Motor neuron (in vitro differentiated cells): ENCODE results near the gene GRAMD2B. TPM values are rescaled to one million over a fixed set of nuclear protein-coding genes. Genes with fewer than 3 reads are reported as not detected.

Source experiments
- ATAC-seq, 8 experiments: fragments of 200-7000 bp; cut with Tn5 transposase; replicated peaks in 6 of 8; 2 replicates each; pipeline ENCODE4 v1.8.0; 2021; ENCODE audit warnings: mild to moderate bottlenecking in 8 of 8, moderate library complexity in 8 of 8
- H3K27ac ChIP-seq, 2 donors: fragments of 250-450 bp; sonication (Bioruptor Pico); 2 replicates each; pipeline ENCODE4 v1.9.0; 2021; ENCODE audit warnings: antibody characterized with exemption in 2 of 2, mild to moderate bottlenecking in 2 of 2, moderate library complexity in 1 of 2
- H3K4me1 ChIP-seq, 2 donors: fragments of 250-450 bp; sonication (Bioruptor Pico); replicated peaks in 1 of 2; 2 replicates each; pipeline ENCODE4 v1.6.1; 2021; ENCODE audit warnings: antibody characterized with exemption in 2 of 2, mild to moderate bottlenecking in 2 of 2, moderate library complexity in 1 of 2
- H3K4me3 ChIP-seq, 5 donors: fragments of 250-450 bp; sonication (Bioruptor Pico); 2 replicates each; pipeline ENCODE4 v1.9.0; 2021; ENCODE audit warnings: antibody characterized with exemption in 5 of 5, mild to moderate bottlenecking in 5 of 5, moderate library complexity in 4 of 5
- WGBS, 10 experiments: fragments of 450-650 bp; shearing (Covaris generic); methylation state at CpG; one replicate each; pipeline ENCODE4 v1.0.0; 2022; 5-methylcytosine and 5-hydroxymethylcytosine counted together
- in situ Hi-C, 9 experiments: fragments of 400-800 bp; cut with MboI; loops; one replicate each; pipeline ENCODE4 v1.15.0; 2021; ENCODE audit warnings: low sequenced_read_pairs in 9 of 9, low pct_unique_long_range_greater_than_20kb in 2 of 9; ENCODE audit not compliant: unreplicated experiment in 9 of 9
- total RNA-seq, 8 experiments: library from RNA; unstranded; fragments of 300-600 nt; gene quantifications; 2 replicates each; pipeline versions ENCODE4 v1.2.3 to v1.2.4, GENCODE V29; 2022

The GRAMD2B gene
- total RNA-seq, 8 experiments from 2014 or later, result 0.33 to 19.5 (median 4.4) TPM

DNA sequence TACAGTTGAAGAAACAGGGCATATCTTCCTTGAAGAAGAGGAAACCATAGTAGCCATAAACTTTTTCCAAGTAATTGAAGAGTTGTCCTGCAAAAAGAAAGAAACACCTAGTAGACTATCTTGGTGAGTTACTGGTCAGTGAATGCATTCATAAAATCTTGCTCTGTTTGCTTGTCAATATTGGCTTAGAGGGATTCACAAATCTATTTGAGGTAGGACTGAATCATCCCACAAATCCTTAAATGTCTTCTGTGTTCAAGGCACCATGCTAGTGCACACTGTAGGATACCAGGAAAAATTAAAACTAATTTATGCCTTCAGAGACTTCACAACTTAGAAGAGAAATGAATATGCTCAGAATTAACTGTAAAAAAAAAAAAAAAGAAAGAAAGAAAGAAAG, 57.6 kb downstream of the GRAMD2B start:
- Histone ChIP-seq H3K27ac (no peak overlapping the region), H3K4me1 (peaks cover 0 to 6% of the 10 kb centered on the region in 2 donors), H3K4me3 (no peak overlapping the region)
- in situ Hi-C loops, result no loop called here
- peak in 1 of 8 experiments; percentile 18 for ATAC-seq

DNA sequence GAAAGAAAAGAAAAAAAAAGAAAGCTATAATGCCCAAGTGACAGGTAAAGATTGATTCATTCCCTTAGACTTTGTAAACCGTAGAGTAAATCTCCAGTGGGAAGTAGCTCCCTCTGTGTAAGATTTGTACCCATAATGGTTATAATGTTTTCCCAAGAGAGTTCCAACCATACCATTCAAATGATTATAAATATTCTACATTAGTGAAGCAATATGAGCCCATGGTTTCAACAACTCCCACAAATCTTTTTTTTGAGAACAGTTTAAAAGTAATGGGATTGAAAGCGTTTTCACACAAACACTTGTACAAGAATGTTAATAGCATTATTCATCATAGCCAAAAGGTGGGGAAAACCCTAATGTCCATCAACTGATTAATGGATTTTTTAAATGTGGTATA, 58.0 kb downstream of the GRAMD2B start:
- ATAC-seq, result no peak
- in situ Hi-C loops, result no loop called here
- Histone ChIP-seq H3K4me1 (peaks cover 0 to 6% of the 10 kb centered on the region in 2 donors), H3K27ac (no peak overlapping the region), H3K4me3 (no peak overlapping the region)
- 61 to 100% (median 82%) methylated on average over 1 to 2 of the region's 2 CpGs for WGBS, 10 experiments

DNA sequence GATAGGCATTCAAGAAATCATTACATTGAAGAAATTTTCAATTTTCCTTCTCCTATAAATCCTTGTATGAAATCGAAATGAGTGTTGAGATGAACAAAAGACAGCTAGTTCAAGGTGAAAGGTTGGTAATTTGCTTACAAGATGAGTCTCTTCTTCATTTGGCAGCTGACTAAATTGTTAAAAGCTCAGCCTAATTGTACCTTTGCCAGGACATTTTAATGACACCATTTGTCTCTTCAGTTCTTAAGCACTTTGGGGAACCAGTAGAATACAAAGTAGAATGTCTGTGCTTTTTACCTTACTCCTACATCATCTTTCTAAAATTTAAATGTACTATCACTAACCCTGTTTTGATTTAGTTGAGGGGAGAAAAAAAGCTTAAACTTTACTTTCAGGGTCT, 59.4 kb downstream of the GRAMD2B start:
- in situ Hi-C loops, result no loop called here
- no peak overlapping the region for H3K27ac ChIP-seq
- no peak overlapping the region for H3K4me3 ChIP-seq
- H3K4me1 ChIP-seq, result peaks cover 0 to 11% of the 10 kb centered on the region in 2 donors
- 44 to 100% (median 70%) methylated on average over 1 of the region's 1 CpG; no CpG with 5 or more reads in 2 of the 10 experiments for WGBS, 10 experiments
- ATAC-seq, result peak in 1 of 8 experiments; percentile 12

DNA sequence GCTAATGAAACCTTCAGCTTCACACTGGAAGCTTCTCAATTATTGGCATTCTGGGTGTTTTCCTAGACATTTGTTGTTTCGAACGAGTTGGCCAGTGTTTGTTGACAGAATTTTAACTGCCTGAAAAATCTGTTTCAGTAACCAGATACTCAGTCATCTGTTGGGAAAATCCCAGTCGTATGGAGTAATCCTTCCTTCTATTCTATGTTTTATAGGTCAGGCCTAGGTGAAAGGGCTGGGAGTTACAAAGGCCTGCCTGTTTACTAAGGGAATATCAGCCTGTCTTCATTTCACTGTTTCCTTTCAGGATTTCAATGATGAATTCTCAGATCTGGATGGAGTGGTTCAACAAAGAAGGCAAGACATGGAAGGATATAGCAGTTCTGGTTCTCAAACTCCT, 59.9 kb downstream of the GRAMD2B start:
- in situ Hi-C loops, result no loop called here
- peak in 2 of 8 experiments; percentile 24 to 35 for ATAC-seq
- H3K4me1 ChIP-seq, result peaks cover 0 to 15% of the 10 kb centered on the region in 2 donors
- no peak overlapping the region for H3K4me3 ChIP-seq
- no peak overlapping the region for H3K27ac ChIP-seq
- 13 to 88% (median 55%) methylated on average over 1 to 3 of the region's 3 CpGs for WGBS, 10 experiments

DNA sequence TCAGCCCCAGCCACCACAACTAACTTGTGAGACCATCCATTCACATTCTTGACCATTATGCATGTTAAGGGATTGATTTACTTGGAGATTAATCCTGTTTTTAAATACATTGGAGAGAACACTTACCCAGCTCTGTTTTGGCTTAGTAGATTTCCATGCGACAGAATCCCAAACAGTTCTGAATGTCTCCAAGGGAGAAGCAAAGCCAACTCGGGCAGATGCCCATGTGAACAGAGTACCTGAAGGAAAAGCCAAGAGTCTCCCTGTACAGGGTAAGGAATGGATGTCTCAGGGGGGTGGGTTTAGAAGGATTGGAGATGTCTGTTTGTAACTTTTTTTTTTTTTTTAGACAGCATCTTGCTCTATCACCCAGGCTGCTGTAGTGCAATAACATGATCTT, 61.0 kb downstream of the GRAMD2B start:
- Histone ChIP-seq H3K4me3 (no peak overlapping the region), H3K27ac (no peak overlapping the region), H3K4me1 (peaks cover 6 to 24% of the 10 kb centered on the region in 2 donors)
- in situ Hi-C loops, result no loop called here
- no peak for ATAC-seq
- WGBS, 10 experiments, result 85 to 100% (median 100%) methylated on average over 1 to 2 of the region's 2 CpGs; no CpG with 5 or more reads in 5 of the 10 experiments

DNA sequence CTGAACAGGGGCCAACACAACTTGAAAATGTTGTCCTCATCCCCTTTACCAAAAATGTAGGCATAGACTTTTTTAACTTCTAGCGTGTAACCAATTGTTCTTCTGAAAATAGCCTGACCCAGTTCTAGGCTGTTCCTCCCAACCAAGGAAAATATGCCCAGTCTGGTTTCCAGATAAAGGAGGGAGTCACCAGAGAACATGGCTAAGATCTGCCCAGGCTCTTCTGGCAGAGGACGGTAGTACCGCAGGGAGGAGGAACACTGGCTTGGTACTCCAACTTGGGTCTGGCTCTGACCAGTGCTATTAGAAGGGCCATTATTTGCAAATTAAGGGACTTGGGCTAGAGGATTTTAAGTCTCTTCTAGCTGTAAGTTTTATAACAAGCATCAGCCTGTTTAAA, 63.1 kb downstream of the GRAMD2B start:
- in situ Hi-C loops, result no loop called here
- Histone ChIP-seq H3K4me3 (no peak overlapping the region), H3K27ac (no peak overlapping the region), H3K4me1 (peaks cover 22 to 31% of the 10 kb centered on the region in 2 donors)
- WGBS, 10 experiments, result 36 to 100% (median 94%) methylated on average over 1 to 3 of the region's 3 CpGs; no CpG with 5 or more reads in 2 of the 10 experiments
- no peak for ATAC-seq

DNA sequence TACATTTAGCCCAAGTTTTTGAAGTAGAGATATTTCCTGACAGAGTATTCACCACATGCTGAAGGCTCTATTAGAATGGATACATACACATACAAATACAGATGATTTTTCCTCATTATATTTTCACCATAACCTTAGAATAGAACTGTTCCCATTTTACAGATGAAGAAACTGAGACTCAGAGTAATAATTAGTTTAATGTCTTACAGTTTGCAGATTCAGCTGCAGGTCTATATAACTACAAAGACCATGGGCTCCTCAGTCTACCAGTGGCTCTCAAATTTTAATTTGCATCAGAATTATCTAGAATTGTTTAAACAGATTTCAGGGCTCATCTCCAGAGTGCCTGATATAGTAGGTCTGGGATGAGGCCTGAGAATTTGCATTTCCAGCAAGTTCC, 64.4 kb downstream of the GRAMD2B start:
- H3K4me3 ChIP-seq, result no peak overlapping the region
- no peak for ATAC-seq
- in situ Hi-C loops, result no loop called here
- no peak overlapping the region for H3K27ac ChIP-seq
- peaks cover 22 to 25% of the 10 kb centered on the region in 2 donors for H3K4me1 ChIP-seq

DNA sequence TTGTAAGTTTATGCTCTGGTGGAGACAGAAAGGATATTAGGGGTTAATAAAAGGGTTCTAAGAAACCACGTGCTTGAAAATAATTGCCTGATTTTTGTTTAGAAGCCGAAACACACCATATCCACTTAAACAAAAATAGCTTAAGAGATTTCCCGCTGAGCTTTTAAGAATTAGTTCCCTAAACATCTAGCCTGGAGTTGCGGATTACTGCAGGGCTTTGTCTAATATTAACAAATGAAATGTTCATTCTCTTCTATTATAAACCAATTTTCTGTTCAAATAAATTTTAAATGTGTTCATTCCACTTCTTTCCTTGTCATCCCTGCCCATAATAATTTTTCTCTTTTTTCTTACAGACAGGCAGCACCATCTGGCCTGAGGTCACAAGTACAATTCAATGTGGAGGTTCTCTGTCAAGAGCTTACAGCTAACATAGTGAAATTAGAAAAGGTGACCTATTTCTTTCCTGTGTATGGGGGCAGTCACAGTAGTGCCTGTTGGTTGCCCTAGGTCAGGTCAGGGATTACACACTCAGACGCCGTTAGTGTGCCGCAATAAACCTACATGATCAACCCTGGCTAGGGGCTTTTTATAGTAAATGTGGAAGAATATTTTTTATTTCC, 65.3 kb downstream of the GRAMD2B start:
- H3K27ac ChIP-seq, result no peak overlapping the region
- no peak overlapping the region for H3K4me3 ChIP-seq
- in situ Hi-C loops, result no loop called here
- WGBS, 10 experiments, result 20 to 88% (median 67%) methylated on average over 1 to 7 of the region's 7 CpGs
- ATAC-seq, result peak in 4 of 8 experiments; percentile 39 to 93 (median 88)
- peaks cover 22 to 25% of the 10 kb centered on the region in 2 donors for H3K4me1 ChIP-seq

DNA sequence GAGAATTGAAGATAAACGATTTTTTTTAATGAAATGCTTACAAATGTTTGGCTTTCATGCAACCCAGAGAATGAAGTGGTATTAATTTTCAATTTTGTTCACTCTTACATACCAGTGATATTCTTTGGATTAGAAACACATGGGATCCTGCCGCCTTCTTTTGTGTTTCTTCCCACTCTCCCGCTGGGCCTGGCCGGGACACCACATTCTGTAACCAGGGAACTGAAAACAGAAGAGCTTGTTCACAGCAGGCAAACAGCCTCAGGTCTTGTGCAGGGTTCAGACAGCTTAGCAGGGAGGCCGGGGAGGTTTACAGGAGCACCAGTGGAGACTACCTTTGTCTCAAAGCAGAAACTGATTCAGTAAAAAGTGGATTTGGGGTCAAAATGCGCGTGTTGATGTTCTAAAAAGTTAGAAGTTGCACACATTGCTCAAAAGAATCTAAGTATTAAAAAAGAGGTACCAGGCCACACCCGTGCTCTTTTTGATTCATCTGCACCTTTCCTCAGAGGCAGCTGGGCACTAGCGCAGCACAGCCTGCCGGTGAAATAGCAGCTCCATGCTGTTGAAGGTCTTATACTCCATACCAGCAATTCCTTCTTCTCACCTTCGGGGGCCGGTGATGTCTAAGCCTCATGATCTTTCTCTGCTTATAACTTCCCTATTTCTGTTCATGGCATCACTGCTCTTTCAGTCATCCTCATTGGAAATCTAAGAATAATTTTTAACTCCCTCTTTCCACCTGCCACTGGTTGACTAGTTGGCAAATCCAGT, 67.1 kb downstream of the GRAMD2B start:
- 16 to 92% (median 59%) methylated on average over 2 to 8 of the region's 12 CpGs; no CpG with 5 or more reads in 1 of the 10 experiments for WGBS, 10 experiments
- Histone ChIP-seq H3K4me3 (no peak overlapping the region), H3K4me1 (peaks cover 22 to 25% of the 10 kb centered on the region in 2 donors), H3K27ac (no peak overlapping the region)
- peak in 6 of 8 experiments; percentile 26 to 98 (median 66) for ATAC-seq
- in situ Hi-C loops, result no loop called here

DNA sequence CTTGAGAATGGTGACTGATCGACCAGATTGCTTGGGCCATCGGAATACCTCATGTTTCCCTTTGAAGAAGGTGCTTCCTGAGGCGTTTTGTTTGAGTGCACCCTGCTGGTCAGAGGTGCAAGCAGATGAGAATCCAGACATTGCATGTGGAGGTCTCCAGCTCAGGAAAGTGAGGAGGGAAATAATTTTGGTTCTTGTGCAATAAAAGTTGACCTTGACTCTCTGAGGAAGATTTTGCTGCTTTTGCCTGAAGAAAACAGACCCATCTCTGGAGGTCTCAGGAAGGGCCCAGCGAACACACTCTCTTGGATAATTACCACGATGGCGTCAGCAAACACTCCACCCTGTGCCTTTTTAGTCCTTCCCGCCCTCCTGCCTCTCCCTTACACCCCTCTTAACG, 69.7 kb downstream of the GRAMD2B start:
- Histone ChIP-seq H3K4me1 (peaks cover 19 to 22% of the 10 kb centered on the region in 2 donors), H3K27ac (no peak overlapping the region), H3K4me3 (no peak overlapping the region)
- WGBS, 10 experiments, result 30 to 100% (median 74%) methylated on average over 1 to 8 of the region's 8 CpGs
- no peak for ATAC-seq
- in situ Hi-C loops, result no loop called here

DNA sequence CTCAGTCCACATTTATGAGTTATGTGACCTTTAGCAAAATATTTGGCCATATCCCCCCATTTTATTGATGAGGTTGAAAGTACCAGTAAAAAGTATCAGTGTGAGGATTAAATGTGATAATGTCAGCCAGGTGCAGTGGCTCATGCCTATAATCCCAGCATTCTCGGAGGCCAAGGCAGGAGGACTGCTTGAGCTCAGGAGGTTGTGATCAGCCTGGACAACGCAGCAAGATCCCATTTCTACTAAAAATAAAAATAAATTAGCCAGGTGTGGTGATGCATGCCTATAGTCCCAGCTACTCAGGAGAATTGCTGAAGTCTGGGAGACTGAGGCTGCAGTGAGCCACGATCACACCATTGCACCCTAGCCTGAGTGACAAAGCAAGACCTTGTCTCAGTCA, 71.2 kb downstream of the GRAMD2B start:
- Histone ChIP-seq H3K4me1 (peaks cover 6 to 14% of the 10 kb centered on the region in 2 donors), H3K4me3 (no peak overlapping the region), H3K27ac (no peak overlapping the region)
- WGBS, 10 experiments, result 67 to 100% (median 92%) methylated on average over 1 to 3 of the region's 3 CpGs; no CpG with 5 or more reads in 1 of the 10 experiments
- ATAC-seq, result no peak
- in situ Hi-C loops, result no loop called here

DNA sequence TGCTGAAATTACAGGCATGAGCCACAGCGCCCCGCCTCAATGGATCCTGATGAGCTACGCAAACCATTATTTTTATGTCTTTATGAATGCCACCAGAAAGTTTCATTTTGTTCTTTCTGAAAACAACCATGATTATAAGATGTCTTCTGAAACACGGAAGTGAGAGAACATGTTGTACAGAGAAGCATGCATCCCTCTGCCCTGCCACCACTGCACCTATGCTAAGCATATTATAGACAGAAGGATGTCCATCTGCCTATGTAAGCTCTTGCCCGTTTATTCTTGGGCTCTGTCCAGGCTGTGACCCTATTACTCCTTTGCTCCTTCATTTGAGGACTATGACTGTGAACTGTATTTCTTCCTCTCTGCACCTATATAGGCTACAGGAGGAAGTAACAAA, 74.3 kb downstream of the GRAMD2B start:
- ATAC-seq, result no peak
- H3K4me3 ChIP-seq, result no peak overlapping the region
- no peaks in the 10 kb centered on the region for H3K4me1 ChIP-seq
- in situ Hi-C loops, result no loop called here
- WGBS, 10 experiments, result 79 to 100% (median 93%) methylated on average over 1 to 5 of the region's 5 CpGs; no CpG with 5 or more reads in 2 of the 10 experiments
- H3K27ac ChIP-seq, result no peak overlapping the region

DNA sequence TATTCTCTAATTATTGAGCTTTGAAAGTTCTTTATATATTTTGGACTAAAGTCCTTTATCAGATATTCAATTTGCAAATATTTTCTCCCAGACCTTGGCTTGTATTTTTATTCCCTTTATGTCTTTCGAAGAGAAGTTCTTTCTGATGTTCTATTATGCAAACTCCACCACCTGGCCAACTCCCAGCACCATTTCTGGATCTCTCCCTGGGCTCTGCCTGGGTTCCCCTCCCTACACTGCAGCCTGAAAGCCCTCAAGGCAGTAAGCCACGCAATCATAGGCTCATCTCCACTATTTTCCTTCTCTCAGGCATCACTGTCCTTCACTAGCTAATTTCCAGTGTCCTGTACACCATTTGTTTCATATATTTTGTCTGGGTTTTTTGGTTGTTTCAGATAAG, 76.1 kb downstream of the GRAMD2B start:
- in situ Hi-C loops, result no loop called here
- H3K4me3 ChIP-seq, result no peak overlapping the region
- H3K4me1 ChIP-seq, result peaks cover 8 to 10% of the 10 kb centered on the region in 2 donors
- 46 to 100% (median 75%) methylated on average over 1 to 2 of the region's 2 CpGs; no CpG with 5 or more reads in 1 of the 10 experiments for WGBS, 10 experiments
- H3K27ac ChIP-seq, result no peak overlapping the region
- ATAC-seq, result no peak
